Esophagus muscularis mucosa (tissue), 4 donors: Measurements from ENCODE around the gene FSIP2.

ENCODE experiments used
- EP300 ChIP-seq: sonication (generic); formaldehyde crosslinking; IDR thresholded peaks from one replicate; pipeline ENCODE4 v1.6.1; 2017; ENCODE audit warnings: antibody characterized with exemption
- POLR2A ChIP-seq: fragments of 450-650 bp; IDR thresholded peaks from one replicate; pipeline ENCODE4 v1.6.1; 2017; ENCODE audit warnings: antibody characterized with exemption, moderate library complexity, mild to moderate bottlenecking, low read depth
- POLR2AphosphoS5 ChIP-seq, 2 donors: sonication (generic); formaldehyde crosslinking; IDR thresholded peaks; one replicate each; pipeline ENCODE4 v1.6.1; 2017; ENCODE audit warnings: antibody characterized with exemption in 2 of 2
- TF ChIP-seq, protein P1 (sequence below), 3 experiments: fragments of 200-600 bp in 2 of 3; fragments of 450-650 bp in 1 of 3; sonication (generic) in 2 of 3; IDR thresholded peaks; one replicate each; pipeline ENCODE4 v1.5.1; 2017 to 2019; ENCODE audit warnings: antibody characterized with exemption in 3 of 3, mild to moderate bottlenecking in 2 of 3, moderate library complexity in 1 of 3

DNA sequence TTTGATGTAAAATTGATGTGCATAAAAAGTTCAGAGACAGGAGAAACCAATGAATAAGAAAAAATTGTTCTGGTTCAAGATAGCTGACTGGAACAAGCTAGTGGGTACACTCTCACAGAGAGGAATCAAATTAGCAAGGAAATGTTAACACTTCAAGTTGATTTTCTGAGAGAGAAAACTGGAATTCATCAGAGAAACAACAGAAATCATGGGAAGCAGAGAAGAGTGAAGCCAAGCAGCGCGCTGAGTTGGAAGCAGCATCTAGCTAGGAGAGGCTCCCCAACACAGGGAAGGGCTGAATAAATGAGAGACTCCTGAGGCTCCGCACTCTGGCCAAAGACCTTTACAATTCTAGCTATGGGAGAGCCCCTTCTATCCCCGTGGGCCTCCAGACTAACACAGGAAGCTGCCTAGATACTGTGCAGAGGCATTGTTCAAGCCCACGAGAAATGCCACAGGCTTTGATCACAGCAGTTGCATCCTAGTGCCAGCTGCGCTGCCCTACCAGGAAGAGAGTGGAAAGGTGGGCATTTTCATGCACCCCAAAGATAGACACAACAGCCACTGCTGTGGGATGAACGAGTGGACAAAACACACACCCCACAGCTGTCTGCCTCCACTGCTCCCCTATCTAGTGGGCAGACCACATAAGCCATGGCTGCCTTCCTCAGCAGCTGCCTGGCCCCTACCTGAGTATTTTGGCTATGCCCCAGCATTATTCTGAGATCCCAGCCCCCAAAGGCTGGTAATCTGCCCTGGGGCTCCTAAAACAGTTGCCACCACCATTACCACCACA lies 136.7 kb downstream of the FSIP2 start:
- TF ChIP-seq, protein P1, sequence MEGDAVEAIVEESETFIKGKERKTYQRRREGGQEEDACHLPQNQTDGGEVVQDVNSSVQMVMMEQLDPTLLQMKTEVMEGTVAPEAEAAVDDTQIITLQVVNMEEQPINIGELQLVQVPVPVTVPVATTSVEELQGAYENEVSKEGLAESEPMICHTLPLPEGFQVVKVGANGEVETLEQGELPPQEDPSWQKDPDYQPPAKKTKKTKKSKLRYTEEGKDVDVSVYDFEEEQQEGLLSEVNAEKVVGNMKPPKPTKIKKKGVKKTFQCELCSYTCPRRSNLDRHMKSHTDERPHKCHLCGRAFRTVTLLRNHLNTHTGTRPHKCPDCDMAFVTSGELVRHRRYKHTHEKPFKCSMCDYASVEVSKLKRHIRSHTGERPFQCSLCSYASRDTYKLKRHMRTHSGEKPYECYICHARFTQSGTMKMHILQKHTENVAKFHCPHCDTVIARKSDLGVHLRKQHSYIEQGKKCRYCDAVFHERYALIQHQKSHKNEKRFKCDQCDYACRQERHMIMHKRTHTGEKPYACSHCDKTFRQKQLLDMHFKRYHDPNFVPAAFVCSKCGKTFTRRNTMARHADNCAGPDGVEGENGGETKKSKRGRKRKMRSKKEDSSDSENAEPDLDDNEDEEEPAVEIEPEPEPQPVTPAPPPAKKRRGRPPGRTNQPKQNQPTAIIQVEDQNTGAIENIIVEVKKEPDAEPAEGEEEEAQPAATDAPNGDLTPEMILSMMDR (IDR thresholded peaks at IDR 0.05) = no peak
- TF ChIP-seq POLR2A (no peak), POLR2AphosphoS5 (IDR thresholded peaks at IDR 0.05) (no peak), EP300 (no peak)
